ENCODE measurements around the gene ESR2. TPM values are rescaled to one million over a fixed set of nuclear protein-coding genes. Genes with fewer than 3 reads are reported as not detected.
"Not testable (repeated sequence)": the region's sequence is repeated elsewhere in the genome, so short reads cannot be mapped to it uniquely, and the experiment has no call there.

The ESR2 gene
- total RNA-seq, 1 experiment from 2014 or later = 0.03 TPM

GRCh38 chr14:64126548-64126947 lies 167.6 kb downstream of the ESR2 start:
- in situ Hi-C loops (cut with HindIII; ENCODE audit: low pct_unique_long_range_greater_than_20kb, low sequenced_read_pairs) = no loop called here

GRCh38 chr14:64125270-64125669 lies 168.9 kb downstream of the ESR2 start:
- in situ Hi-C loops (cut with HindIII; ENCODE audit: low pct_unique_long_range_greater_than_20kb, low sequenced_read_pairs) = no loop called here
- DNase-seq (ENCODE audit: low read depth, low spot score) = no peak

More at GRCh38 chr14:64126548-64126947, 167.6 kb downstream of the ESR2 start:
- no peak for DNase-seq (ENCODE audit: low read depth, low spot score)

GRCh38 chr14:64123241-64123822 lies 170.8 kb downstream of the ESR2 start:
- in situ Hi-C loops (cut with HindIII; ENCODE audit: low pct_unique_long_range_greater_than_20kb, low sequenced_read_pairs) = no loop called here
- no peak for DNase-seq (ENCODE audit: low read depth, low spot score)

GRCh38 chr14:64119980-64120379 lies 174.2 kb downstream of the ESR2 start:
- in situ Hi-C loops (cut with HindIII; ENCODE audit: low pct_unique_long_range_greater_than_20kb, low sequenced_read_pairs) = no loop called here
- DNase-seq (ENCODE audit: low read depth, low spot score) = no peak

- no peak for DNase-seq (ENCODE audit: low read depth, low spot score)
- in situ Hi-C loops (cut with HindIII; ENCODE audit: low pct_unique_long_range_greater_than_20kb, low sequenced_read_pairs) = no loop called here
Observed at GRCh38 chr14:64119500-64119899, 174.7 kb downstream of the ESR2 start.

GRCh38 chr14:64118892-64119291 lies 175.3 kb downstream of the ESR2 start:
- in situ Hi-C loops (cut with HindIII; ENCODE audit: low pct_unique_long_range_greater_than_20kb, low sequenced_read_pairs) = no loop called here
- DNase-seq (ENCODE audit: low read depth, low spot score) = no peak

- in situ Hi-C loops (cut with HindIII; ENCODE audit: low pct_unique_long_range_greater_than_20kb, low sequenced_read_pairs); DNase-seq (ENCODE audit: low read depth, low spot score): not testable (repeated sequence)
Observed at GRCh38 chr14:64118403-64118742, 175.8 kb downstream of the ESR2 start.

GRCh38 chr14:64117671-64118402 lies 176.3 kb downstream of the ESR2 start:
- DNase-seq (ENCODE audit: low read depth, low spot score) = no peak
- in situ Hi-C loops (cut with HindIII; ENCODE audit: low pct_unique_long_range_greater_than_20kb, low sequenced_read_pairs) = no loop called here

- no peak for DNase-seq (ENCODE audit: low read depth, low spot score)
- in situ Hi-C loops (cut with HindIII; ENCODE audit: low pct_unique_long_range_greater_than_20kb, low sequenced_read_pairs) = no loop called here
Observed at GRCh38 chr14:64115401-64115800, 178.8 kb downstream of the ESR2 start.

- in situ Hi-C loops (cut with HindIII; ENCODE audit: low pct_unique_long_range_greater_than_20kb, low sequenced_read_pairs) = no loop called here
- no peak for DNase-seq (ENCODE audit: low read depth, low spot score)
Observed at GRCh38 chr14:64114796-64115195, 179.4 kb downstream of the ESR2 start.

GRCh38 chr14:64114166-64114565 lies 180.0 kb downstream of the ESR2 start:
- in situ Hi-C loops (cut with HindIII; ENCODE audit: low pct_unique_long_range_greater_than_20kb, low sequenced_read_pairs) = no loop called here

GRCh38 chr14:64112867-64113678 lies 181.1 kb downstream of the ESR2 start:
- in situ Hi-C loops (cut with HindIII; ENCODE audit: low pct_unique_long_range_greater_than_20kb, low sequenced_read_pairs) = no loop called here
- DNase-seq (ENCODE audit: low read depth, low spot score) = no peak

More at GRCh38 chr14:64114166-64114565, 180.0 kb downstream of the ESR2 start:
- no peak for DNase-seq (ENCODE audit: low read depth, low spot score)

- in situ Hi-C loops (cut with HindIII; ENCODE audit: low pct_unique_long_range_greater_than_20kb, low sequenced_read_pairs) = no loop called here
- no peak for DNase-seq (ENCODE audit: low read depth, low spot score)
Observed at GRCh38 chr14:64110802-64111201, 183.4 kb downstream of the ESR2 start.

GRCh38 chr14:64109819-64110554 lies 184.2 kb downstream of the ESR2 start:
- DNase-seq (ENCODE audit: low read depth, low spot score) = no peak
- in situ Hi-C loops (cut with HindIII; ENCODE audit: low pct_unique_long_range_greater_than_20kb, low sequenced_read_pairs) = no loop called here

GRCh38 chr14:64107438-64107837 lies 186.7 kb downstream of the ESR2 start:
- in situ Hi-C loops (cut with HindIII; ENCODE audit: low pct_unique_long_range_greater_than_20kb, low sequenced_read_pairs) = no loop called here
- DNase-seq (ENCODE audit: low read depth, low spot score) = no peak

- in situ Hi-C loops (cut with HindIII; ENCODE audit: low pct_unique_long_range_greater_than_20kb, low sequenced_read_pairs) = no loop called here
- no peak for DNase-seq (ENCODE audit: low read depth, low spot score)
Observed at GRCh38 chr14:64098120-64098519, 196.1 kb downstream of the ESR2 start.

GRCh38 chr14:64095620-64096019 lies 198.6 kb downstream of the ESR2 start:
- in situ Hi-C loops (cut with HindIII; ENCODE audit: low pct_unique_long_range_greater_than_20kb, low sequenced_read_pairs) = no loop called here
- no peak for DNase-seq (ENCODE audit: low read depth, low spot score)

GRCh38 chr14:64092940-64093339 lies 201.2 kb downstream of the ESR2 start:
- no peak for DNase-seq (ENCODE audit: low read depth, low spot score)
- in situ Hi-C loops (cut with HindIII; ENCODE audit: low pct_unique_long_range_greater_than_20kb, low sequenced_read_pairs) = no loop called here

Data from SK-MEL-5 (cell line).